Inflammatory macrophage treated with lipopolysaccharide for 4 hours (primary cell): ENCODE measurements around the gene FAM3D.
A peak's percentile ranks its signal among the peaks of the same experiment; 100 is the strongest.
"Not testable (repeated sequence)": the region's sequence is repeated elsewhere in the genome, so short reads cannot be mapped to it uniquely, and the experiment has no call there.

Experiments used
- DNase-seq: peaks from one replicate; pipeline ENCODE4 v3.0.0-alpha.2; 2020

FAM3D gene

GRCh38 chr3:58666683-58667082, at the start of gene FAM3D:
TSS of gene FAM3D (minus strand) at chr3:58666774. CDS start at chr3:58655563, 11,211 bp downstream.
- DNase-seq, result peak; percentile 77

DNA sequence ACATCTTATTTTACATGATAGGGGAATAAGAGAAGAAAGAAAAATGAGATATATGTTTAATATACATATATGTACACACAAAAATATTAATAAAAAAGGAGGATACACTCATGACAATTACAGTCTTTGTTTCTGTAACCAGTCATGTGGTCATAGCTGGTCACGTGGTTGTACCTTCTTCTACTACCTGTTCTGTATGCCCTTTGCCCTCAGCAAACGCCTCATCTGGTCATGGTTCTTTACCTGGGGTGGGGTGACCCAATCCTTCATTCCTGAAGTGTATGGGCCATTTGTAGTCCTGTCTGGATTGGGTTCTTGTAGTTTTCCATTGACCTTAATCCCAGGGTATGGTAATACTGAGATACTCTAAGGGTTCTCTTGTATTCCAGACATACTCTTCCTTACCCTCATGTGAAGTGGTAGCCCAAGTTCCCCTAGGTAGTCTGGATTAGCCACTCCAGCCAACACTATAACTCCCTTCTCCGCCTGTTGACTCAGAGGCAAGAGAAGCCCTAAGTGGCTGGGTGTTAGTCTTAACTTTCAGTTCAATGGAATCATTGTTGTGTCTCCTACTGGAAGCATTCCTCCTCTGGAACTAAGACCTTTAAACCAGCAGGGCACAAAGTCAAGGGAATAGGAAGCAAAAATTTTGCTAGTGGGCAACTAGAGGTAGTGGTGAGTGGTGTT, 47.3 kb upstream of the FAM3D start:
- no peak for DNase-seq

DNA sequence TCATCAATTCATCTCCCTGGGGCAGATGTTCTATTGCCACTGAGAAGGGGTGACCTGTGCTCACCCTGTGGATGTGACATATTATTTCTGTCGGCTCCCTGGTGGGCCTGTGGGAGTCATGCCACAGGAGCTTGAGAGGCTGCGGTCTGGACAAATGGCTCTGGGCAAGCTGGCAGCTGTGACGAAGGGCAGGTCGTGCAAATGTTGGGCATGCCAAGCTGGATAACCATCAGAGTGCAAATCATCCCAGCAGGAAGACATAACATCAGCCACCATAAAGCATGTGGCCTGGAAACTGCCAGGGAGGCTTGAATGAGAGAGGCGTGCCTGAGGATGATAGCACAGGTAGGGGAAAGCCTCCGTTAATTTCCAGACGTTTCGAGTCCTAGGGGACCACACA, 45.3 kb upstream of the FAM3D start:
- DNase-seq, result no peak

DNA sequence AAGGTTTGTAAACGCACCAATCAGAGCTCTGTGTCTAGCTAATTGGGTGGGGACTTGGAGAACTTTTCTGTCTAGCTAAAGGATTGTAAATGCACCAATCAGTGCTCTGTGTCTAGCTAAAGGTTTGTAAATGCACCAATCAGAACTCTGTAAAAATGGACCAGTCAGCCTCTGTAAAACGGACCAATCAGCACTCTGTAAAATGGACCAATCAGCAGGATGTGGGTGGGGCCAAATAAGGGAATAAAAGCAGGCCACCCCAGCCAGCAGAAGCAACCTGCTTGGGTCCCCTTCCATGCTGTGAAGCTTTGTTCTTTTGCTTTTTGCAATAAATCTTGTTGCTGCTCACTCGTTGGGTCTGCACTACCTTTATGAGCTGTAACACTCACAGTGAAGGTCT, 42.4 kb upstream of the FAM3D start:
- not testable (repeated sequence) for DNase-seq

DNA sequence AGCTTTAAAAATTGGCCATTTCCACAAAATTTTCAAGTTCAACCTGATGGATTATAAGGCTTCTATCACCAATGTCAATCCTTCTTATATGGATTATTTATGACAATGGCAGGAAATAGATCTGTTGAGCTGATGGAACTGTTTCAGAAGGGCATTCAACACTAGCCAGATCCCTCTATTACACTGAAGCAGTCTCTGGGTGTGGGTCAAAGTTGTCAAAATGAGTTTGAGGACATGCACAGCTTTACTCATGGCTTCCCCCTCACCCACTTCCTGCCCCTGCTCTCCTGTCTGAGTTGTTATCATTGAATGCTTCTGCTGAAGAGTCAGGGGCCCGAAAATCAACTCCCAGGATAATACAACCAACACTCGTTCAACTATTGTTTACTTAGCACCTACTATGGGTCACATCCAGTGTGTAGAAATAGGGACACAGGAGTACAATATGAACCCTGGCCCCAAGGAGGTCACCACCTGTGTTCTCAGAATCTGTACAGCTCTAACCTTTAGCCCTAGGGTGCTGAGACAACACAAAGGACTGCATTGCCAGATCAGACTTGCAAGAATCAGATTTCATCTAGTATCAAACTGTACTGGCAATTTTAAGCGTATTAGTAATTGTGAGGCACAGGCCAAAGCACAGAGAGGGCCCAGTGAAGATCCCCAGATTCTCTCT, 41.7 kb upstream of the FAM3D start:
- no peak for DNase-seq

DNA sequence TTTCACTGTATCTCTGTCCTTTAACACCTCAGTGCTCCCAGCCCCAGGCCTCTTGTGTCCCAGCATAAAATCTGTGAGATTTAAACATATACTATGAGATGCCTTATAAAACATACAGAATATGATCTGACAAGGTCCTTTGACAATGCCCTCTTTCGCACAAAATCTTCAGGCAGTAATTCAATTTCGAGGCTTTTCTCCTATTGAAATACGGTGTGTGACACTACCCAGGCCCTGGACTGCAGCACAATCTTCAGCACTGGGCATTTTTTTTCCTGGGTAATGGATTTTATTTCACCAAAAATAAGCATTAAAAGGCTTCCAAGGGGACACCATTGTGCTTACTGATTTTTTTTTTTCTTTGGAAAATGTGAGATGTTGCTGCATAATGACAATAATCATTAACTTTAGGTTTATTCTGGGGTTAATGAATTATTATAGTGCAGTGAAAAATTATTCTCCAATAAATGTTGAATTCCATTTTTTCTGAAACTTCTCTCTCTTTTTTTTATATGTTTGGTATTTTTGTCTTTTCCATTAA, 40.9 kb upstream of the FAM3D start:
- no peak for DNase-seq

- no peak for DNase-seq
These were observed 40.0 kb upstream of the FAM3D start for GRCh38 chr3:58706395-58707167.

DNA sequence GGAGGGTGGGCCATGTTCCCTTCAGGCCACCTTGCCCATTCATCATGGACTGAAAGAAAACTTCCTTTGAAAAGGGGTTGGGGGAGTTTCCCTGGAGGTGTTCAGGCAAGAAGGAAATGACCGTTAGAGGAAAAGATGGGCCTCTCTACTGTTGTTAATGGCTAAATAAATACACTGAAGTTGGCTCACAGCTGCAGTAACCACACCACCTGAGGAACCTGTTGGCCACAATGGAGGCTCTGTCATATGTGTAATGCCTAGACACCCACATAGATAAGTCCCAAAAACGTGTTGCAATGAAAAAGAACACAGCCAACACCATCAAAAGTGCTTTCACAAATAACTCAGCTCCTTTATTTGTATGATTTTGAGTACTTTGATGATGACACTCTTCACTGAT, 38.2 kb upstream of the FAM3D start:
- DNase-seq, result no peak

GRCh38 chr3:58704304-58704703, 37.7 kb upstream of the FAM3D start:
- DNase-seq, result not testable (repeated sequence)

- DNase-seq, result peak; percentile 10
These were observed 31.7 kb upstream of the FAM3D start for GRCh38 chr3:58698246-58698645.

DNA sequence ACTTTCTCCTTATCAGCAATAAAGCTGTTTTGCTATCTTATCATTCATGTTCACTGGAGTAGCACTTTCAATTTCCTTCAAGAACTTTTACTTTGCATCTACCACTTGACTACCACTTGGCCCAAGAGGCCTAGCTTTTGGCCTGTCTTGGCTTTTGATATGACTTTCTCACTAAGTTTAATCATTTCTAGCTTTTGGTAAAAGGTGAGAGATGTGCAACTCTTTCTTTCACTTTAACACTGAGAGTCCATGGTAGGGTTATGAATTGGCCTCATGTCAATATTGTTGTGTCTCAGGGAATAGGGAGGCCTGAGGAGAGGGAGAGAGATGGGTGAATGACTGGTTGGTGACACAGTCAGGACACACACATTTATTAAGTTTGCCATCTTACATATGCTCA, 31.0 kb upstream of the FAM3D start:
- no peak for DNase-seq

- DNase-seq, result not testable (repeated sequence)
These were observed 30.2 kb upstream of the FAM3D start for GRCh38 chr3:58696813-58697212.

GRCh38 chr3:58696093-58696492, 29.5 kb upstream of the FAM3D start:
- DNase-seq, result no peak

DNA sequence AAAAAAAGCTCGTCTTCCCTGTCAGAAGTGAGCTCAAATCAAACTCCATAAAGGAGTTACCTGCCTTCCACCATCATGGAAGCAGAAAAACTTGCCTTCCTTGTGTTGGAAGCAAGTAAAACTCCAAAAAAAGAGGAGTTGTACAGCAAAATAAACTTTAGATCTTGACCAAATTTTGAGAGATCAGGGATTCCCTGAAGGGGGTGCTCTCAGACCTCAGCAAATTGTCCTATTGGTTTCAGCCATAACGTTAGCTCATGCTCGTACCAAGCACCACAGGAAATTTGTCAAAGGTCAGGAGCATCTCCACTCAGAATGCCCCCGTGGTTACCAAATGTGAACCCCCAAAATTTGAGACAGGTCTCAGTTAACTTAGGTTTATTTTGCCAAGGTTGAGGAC, 28.7 kb upstream of the FAM3D start:
- not testable (repeated sequence) for DNase-seq

DNA sequence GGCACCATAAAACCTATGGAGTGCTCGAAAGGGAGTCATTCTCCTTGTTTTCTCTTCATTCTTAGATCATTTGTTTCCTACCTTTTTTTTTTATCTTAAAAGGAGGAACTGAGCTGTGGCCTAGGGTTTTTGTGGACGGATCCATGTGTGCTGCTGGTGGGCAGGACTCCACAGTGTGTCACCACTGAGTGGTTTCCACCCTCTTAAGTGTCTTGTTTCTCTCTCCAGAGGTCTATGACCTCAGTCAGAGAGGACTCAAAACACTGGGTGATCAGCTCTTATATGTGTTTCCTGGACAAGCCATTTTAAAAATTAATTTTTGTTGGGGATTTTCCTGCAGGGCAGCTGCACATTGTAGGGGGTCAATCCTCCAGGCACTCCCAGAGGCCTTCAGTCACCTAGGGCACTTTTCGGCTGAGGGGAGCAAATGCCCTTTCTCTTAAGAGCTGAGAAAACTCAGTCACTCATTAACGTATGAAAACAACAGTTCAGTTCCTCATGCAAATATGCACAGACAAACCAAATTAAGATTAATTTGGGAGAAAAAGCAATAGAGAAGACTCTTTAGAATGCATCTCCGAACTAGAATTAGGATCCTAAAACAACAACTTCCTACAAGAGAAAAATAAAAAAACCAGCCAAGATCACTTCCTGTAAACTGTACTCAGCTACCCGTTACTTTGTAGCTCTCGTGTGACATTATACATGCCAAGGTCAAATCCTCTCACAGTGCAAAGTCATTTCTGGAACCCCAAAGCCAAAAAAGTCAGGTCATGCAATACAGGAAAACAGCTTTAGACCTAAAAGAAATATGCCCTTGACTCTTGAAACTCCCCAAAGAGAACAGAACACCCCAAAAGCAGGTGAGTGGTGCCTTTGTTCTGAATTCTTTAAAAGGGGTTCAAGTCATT, 27.6 kb upstream of the FAM3D start:
- DNase-seq, result peak; percentile 66

GRCh38 chr3:58692484-58692883, 25.9 kb upstream of the FAM3D start:
- DNase-seq, result no peak

DNA sequence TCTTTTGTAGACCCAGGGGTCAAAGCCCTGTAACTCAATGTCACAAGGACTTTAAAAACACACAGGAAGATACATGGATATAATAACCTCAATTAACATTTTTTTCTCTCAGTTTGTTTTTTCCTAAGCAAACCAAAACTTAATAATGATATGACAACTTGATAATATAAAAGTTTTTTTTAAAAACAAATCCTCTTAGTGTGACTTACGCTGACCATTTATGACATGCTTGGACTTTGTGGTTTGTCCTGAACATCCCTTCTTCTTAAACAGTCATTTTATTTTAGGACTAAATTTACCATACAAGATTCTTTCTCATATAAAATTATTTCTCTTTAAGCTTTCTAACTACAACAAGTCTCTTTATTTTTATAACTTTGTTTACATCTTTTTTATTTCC, 25.4 kb upstream of the FAM3D start:
- DNase-seq, result no peak

GRCh38 chr3:58690490-58690889, 23.9 kb upstream of the FAM3D start:
- no peak for DNase-seq

GRCh38 chr3:58688574-58688973, 22.0 kb upstream of the FAM3D start:
- no peak for DNase-seq

DNA sequence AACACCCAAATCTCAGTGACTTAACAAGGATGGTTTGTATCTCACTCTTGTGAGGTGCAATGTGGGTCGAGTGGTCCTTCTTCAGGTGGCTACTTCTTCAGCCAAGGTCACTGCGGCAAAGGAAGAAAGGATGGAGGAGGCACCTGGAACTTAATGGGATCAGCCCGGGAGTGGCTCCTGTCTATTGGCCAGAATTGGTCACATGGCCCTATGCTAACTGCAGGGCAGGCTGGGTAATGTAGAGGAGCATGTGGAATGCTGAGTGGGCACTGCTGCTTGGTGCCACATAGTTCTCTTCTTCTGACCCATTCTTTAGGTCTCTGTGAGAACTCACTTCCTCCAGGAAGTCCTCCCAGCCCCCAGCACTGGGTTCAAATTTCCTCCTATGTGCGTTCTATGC, 20.3 kb upstream of the FAM3D start:
- no peak for DNase-seq

DNA sequence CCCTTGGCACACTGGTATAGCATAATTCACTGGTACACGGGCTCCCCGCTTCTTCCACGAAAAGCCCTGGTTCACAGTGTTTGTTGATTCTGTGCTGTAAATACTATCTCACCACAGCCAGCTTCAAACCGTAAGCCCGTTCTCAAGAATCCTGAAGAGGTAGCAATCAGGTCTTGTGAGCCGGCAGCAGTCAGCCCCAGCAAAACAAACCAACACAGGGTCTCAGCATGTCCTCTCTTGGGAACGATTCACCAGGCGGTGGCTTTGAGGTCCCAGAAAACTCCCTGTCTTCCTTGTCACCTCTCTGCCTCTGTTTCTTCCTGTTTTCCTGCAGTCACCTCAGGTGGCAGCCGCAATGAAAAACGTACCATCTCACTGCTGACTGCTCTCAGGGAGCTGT, 19.1 kb upstream of the FAM3D start:
- no peak for DNase-seq

DNA sequence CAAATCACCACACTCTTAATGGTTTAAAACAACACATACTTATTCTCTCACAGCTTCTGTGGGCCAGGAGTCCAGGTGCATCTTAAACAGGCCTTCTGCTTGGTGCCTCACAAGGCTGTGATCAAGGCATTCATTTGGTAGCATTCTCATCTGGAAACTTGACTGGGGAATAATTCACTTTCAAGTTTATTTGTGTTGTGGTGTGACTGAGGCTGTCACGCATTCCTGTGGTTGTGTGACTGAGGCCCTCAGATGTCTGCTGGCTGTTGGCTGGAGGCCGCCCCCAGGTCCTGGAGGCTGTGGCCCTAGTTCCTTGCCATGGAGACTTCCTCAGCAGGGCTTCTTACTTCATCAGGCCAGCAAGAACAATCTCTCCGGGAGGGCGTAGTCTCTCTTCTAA, 16.9 kb upstream of the FAM3D start:
- DNase-seq, result peak; percentile 62
